Right atrium auricular region (tissue), 2 donors: ENCODE data around the gene TMEM135. TPM values are rescaled to one million over a fixed set of nuclear protein-coding genes. Genes with fewer than 3 reads are reported as not detected.

Experiments
- DNase-seq: peaks from one replicate; pipeline ENCODE4 v3.0.0-alpha.2; 2019; ENCODE audit warnings: low spot score
- H3K27ac ChIP-seq, 2 donors: fragments of 200-600 bp; sonication (generic); 1 replicate in 1 of 2; 2 replicates in 1 of 2; pipeline ENCODE4 v1.5.1; 2016 to 2019
- H3K27me3 ChIP-seq, 2 donors: fragments of 200-600 bp; sonication (generic); one replicate each; pipeline versions ENCODE4 v1.5.1 to v1.6.0; 2017 to 2019
- H3K36me3 ChIP-seq: fragments of 200-600 bp; sonication (generic); one replicate; pipeline ENCODE4 v1.5.1; 2016
- H3K4me1 ChIP-seq, 2 donors: fragments of 200-600 bp; sonication (generic); one replicate each; pipeline versions ENCODE4 v1.5.1 to v1.6.0; 2017 to 2019
- H3K4me3 ChIP-seq, 2 donors: fragments of 200-600 bp; sonication (generic); 1 replicate in 1 of 2; 2 replicates in 1 of 2; pipeline ENCODE4 v1.5.1; 2017 to 2019; ENCODE audit warnings: mild to moderate bottlenecking in 1 of 2, moderate library complexity in 1 of 2
- H3K9me3 ChIP-seq, 2 donors: fragments of 200-600 bp; sonication (generic); one replicate each; pipeline ENCODE4 v1.5.1; 2019
- CTCF ChIP-seq, 2 donors: fragments of 200-600 bp; sonication (generic); IDR thresholded peaks; one replicate each; pipeline ENCODE4 v1.5.1; 2019; ENCODE audit warnings: antibody characterized with exemption in 2 of 2
- total RNA-seq, 2 donors: library from RNA; depleted of rRNA; stranded (reverse); fragments of >200 nt; gene quantifications; one replicate each; pipeline ENCODE4 v1.1.0, GENCODE V29; 2016

Gene TMEM135
- total RNA-seq, 2 donors from 2014 or later, result 12.2 to 13.0 TPM

GRCh38 chr11:87252869-87253268 is 215.1 kb downstream of the TMEM135 start:
- no peak for DNase-seq
- no peak overlapping the region for H3K4me3 ChIP-seq
- no peaks in the 10 kb centered on the region for H3K9me3 ChIP-seq
- no peak for TF ChIP-seq CTCF (IDR thresholded peaks at IDR 0.05)
- no peaks in the 10 kb centered on the region for H3K36me3 ChIP-seq
- H3K4me1 ChIP-seq, result peaks cover 0 to 4% of the 10 kb centered on the region in 2 donors
- no peaks in the 10 kb centered on the region for H3K27me3 ChIP-seq
- no peak overlapping the region for H3K27ac ChIP-seq

- Histone ChIP-seq H3K9me3 (no peaks in the 10 kb centered on the region), H3K27me3 (no peaks in the 10 kb centered on the region), H3K4me3 (no peak overlapping the region), H3K36me3 (no peaks in the 10 kb centered on the region), H3K4me1 (peaks cover 0 to 7% of the 10 kb centered on the region in 2 donors), H3K27ac (no peak overlapping the region)
- DNase-seq, result no peak
- TF ChIP-seq CTCF (IDR thresholded peaks at IDR 0.05), result no peak
Observed at GRCh38 chr11:87254562-87254961, 216.8 kb downstream of the TMEM135 start.

GRCh38 chr11:87255589-87255988 is 217.9 kb downstream of the TMEM135 start:
- Histone ChIP-seq H3K36me3 (no peaks in the 10 kb centered on the region), H3K4me1 (peaks cover 0 to 14% of the 10 kb centered on the region in 2 donors), H3K4me3 (no peak overlapping the region), H3K27ac (no peak overlapping the region), H3K9me3 (no peaks in the 10 kb centered on the region), H3K27me3 (no peaks in the 10 kb centered on the region)
- DNase-seq, result no peak
- TF ChIP-seq CTCF (IDR thresholded peaks at IDR 0.05), result no peak

GRCh38 chr11:87256694-87257340 is 219.1 kb downstream of the TMEM135 start:
- Histone ChIP-seq H3K4me1 (peaks cover 0 to 14% of the 10 kb centered on the region in 2 donors), H3K27ac (no peak overlapping the region), H3K27me3 (no peaks in the 10 kb centered on the region), H3K36me3 (no peaks in the 10 kb centered on the region), H3K4me3 (no peak overlapping the region), H3K9me3 (no peaks in the 10 kb centered on the region)
- no peak for TF ChIP-seq CTCF (IDR thresholded peaks at IDR 0.05)
- no peak for DNase-seq

- Histone ChIP-seq H3K27ac (no peak overlapping the region), H3K4me3 (no peak overlapping the region), H3K36me3 (no peaks in the 10 kb centered on the region), H3K4me1 (peaks cover 0 to 14% of the 10 kb centered on the region in 2 donors), H3K27me3 (no peaks in the 10 kb centered on the region), H3K9me3 (no peaks in the 10 kb centered on the region)
- no peak for TF ChIP-seq CTCF (IDR thresholded peaks at IDR 0.05)
- no peak for DNase-seq
Observed at GRCh38 chr11:87258171-87258833, 220.6 kb downstream of the TMEM135 start.
